NCI-H82 (cell line): ENCODE data around the gene B3GAT2.

ENCODE experiments used
- DNase-seq: peaks from one replicate; lab custom pipeline; 2025; lab: John Stamatoyannopoulos, UW

B3GAT2 gene

DNA sequence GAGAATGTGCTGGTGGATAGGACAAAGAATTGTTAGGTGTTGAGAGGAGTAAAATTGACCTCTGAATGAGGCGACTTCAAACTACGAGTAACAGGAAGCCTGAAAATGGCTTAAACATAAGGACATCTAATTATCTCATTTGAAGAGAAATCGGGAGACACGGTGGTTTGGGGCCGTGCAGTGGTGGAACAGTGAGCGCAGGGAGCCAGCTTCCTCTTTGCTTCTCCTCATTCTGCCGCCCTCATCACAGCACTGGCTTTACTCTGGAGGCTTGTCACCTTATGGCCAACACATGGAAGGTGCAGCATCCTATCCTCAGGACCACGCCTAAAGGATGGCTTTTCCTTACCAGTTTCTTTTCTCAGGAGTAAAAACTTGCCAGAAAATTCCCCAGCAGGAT, 114.3 kb downstream of the B3GAT2 start:
- no peak for DNase-seq

DNA sequence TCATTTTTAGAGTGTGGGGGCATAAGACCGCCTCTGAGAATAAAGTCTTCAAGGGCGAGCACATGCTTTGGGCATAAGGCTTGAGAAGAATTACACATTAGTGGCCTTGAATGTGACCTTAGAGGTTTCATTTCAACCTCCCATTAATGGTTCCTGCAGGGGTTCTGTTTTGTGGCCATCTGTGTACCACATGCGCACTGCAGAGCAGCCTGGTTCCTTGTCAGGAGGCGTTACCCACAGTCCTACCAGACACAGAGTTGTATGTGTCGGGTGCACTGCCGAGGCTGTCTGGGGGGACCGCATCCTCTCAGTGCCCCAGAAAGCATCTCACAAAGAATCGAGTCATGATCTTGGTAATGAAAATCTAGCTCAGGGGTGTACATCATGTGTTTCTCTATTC, 115.7 kb downstream of the B3GAT2 start:
- DNase-seq: no peak

DNA sequence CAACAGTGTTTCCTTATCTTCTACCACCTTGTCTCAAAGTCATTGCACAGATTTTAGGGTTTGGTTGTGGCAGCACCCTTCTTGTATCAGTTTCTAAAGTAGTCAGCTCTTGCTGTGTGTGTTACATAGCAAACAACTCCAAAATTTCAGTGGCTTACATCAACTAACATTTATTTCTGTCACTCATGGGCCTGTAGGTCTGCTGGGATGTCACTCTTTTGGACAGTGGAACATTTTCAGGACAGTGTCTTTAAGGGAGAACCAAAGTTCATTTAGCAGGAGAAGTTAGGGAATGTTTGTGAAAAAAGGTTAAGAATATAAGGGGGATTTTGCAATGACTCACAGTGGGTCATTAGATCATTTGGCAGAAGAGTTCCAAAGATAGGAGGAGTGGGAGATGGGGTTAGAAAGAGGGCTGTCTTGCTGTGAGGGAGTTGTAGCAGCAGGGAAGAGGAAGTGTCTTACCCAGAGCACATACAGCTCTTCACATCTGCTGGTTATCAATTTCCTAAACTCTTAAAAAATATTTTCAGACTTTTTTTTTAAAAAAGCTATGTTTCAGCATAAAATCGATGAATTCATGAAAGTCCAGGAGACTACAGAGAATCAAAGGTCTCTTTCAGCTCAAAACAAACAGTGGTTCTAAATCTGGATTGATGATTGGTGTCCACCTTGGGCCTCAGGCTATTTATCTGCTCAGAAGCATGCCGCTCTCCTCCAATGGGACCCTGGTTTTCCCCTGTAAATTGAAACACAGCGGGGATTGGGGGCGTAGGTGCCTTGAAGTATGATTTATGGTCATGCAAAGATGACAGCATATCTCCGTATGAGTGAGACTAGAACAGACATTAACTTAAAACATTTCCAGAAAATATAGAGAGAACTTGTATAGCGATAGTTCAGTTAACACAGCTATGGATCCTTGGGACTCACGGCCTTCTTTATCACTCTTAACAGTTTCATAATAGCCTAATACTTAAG, 117.3 kb downstream of the B3GAT2 start:
- no peak for DNase-seq

DNA sequence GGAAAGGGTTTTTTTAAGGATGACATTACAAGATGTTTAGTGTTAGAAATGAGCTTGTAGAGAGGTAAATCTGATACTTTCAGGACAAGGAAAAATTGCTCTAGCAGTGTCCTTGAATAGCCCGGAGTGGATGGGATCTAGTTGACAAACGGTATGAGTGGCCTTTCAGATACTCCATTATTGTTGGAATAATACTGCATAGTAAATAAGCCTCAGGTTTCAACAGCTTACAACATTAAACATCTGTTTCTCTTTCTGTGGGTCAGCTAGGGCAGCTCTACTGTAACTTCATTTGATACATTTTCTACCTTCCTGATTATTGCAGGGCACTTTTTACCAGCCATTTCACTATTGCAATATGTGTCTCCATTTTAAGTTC, 118.0 kb downstream of the B3GAT2 start:
- no peak for DNase-seq

DNA sequence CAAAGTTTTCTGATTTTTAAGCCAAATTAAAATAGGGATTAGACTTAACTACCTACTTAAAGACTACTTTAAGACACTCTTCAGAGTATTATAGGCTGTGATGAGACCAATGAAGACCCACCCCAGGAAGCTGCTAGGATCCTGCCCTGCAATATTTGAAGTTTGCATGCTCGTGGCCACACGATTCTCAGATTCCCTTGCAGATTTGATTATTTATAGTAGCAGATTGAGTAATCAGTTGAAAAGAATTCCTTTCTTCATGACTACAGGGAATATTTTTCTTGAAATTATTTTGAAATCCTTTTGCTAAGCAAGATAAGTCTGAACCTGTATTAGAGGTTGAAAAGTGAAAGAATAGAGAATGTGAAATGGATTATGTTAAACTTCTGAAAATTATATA, 122.3 kb downstream of the B3GAT2 start:
- DNase-seq: no peak

DNA sequence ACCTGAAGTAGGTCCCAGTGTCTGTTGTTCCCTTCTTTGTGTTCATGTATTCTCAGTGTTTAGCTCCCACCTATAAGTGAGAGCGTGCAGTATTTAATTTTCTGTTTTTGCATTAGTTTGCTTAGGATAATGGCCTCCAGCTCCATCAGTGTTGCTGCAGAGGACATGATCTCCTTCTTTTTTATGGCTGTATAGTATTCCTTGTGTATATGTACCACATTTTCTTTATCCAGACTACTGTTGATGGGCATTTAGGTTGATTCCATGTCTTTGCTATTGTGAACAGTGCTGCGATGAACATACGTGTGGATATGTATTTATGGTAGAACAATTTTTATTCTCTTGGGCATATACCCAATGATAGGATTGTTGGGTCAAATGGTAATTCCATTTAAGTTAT, 125.4 kb downstream of the B3GAT2 start:
- DNase-seq: no peak

DNA sequence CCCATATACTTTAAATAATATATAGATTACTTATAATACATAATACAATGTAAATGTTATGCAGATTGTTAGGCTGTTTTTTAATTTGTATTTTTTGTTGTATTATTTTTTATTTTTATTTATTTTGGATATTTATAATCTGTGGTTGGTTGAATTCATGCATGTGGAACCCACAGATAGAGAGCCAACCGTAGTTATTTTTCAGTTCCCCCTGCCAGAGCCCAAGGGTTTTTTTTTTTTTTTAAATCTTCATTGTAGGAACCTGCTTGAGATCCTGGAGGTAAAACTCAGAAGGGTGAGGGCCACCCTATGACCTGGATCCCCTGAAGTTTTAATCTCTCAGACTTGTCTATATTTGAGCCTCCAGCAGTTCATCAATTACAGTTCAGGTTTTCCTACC, 133.2 kb downstream of the B3GAT2 start:
- DNase-seq: no peak

DNA sequence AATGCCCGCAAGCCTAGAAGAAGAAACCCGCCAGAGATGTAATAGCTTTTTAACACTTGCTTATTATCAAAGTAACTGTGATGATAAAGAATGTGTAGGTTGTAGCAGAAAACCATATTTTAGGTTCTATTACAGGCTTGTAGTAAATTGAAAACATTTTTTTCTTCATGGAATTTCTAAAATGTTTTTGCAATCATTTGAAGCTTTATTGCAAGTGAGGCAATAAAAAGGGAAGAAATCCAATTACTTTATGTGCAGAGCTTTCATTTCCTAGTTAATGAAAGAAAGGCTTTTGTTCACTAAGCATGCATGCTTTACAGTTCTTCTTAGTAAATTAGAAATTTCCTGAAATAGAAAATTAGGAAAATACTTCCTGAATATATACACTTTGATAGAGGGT, 135.1 kb downstream of the B3GAT2 start:
- no peak for DNase-seq

DNA sequence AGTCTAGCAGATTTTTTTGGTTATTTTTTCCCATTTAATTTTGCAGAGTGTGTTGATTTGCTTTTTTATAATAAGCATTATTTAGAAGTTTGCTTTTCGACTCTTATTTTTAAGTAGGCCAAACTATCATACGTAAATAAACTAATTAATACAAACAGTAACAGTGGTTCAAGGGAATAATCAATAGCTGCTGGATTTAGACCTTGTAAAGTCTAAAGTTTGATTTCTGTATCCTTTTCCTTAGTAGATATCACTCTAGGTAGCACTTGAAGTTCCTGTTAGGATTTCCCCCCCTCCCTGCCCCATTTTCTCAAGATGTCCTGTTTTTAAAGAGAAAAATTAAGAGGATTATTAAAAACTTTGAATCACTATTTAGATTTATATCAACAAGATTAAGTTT, 136.1 kb downstream of the B3GAT2 start:
- no peak for DNase-seq

DNA sequence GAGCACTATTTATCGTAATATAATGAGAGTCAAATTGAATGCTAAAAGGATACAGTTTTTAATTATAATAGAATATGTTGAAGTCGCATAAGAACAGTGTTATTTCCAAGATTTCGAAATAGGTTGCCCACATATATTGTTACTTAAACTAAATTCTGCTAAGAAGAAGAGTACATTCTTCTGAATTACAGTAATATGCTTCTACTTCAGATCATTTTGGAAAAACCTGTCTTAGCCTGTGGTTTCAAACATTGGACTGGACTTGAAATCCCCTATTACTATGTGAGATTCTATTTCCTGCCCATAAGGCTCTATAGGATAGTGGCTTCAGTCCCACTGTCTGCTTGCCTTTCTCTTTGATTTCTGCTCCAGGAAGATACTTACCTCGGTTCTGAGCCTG, 137.2 kb downstream of the B3GAT2 start:
- DNase-seq: no peak

DNA sequence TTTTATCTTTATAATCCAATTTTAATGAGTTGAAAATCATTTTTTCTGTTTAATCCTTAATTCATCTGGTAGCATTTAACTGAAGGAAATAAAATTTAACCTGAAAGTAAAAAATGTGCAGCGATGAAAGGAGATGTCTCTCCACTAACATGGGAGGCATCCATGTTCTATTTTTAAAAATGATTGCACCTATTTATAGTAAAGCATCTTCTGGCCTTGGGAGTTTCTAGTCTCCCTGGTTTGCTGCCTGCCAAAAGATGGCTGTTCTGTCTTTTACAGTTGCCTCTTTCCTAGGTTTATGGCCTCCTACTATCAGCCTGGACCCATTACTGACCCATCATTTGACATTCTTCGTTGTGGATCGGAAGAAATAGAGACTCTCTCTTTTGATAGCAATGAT, 143.0 kb downstream of the B3GAT2 start:
- DNase-seq: no peak

DNA sequence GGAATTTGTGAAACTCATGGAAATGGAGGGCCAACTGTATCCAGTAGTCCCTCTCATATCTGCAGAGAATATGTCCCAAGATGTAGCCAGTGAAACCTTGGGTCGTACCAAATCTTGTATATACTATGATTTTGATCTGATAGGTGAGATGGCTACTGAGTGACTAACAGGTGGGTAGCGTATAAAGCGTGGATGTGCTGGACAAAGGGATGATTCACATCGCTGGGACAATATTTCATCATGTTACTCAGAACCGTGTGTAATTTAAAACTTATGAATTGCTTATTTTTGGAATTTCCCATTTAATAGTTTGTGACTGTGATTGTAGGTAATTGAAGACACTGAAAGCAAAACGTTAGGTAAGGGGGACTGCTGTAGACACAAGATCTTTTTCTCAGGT, 145.1 kb downstream of the B3GAT2 start:
- DNase-seq: no peak
